ENCODE results near the gene DEPP1. TPM values are rescaled to one million over a fixed set of nuclear protein-coding genes. Genes with fewer than 3 reads are reported as not detected.

DEPP1 gene
- polyA plus RNA-seq, 3 donors, result not detected

- H3K4me3 Mint-ChIP-seq, result no peak overlapping the region
- H3K27ac Mint-ChIP-seq, result peak overlapping the region in 2 of 7 donors; percentile 44
- Histone ChIP-seq H3K27me3 (ENCODE audit: control insufficient read depth in 2 of 2, insufficient read depth in 2 of 2, low read length in 2 of 2) (no peaks in the 10 kb centered on the region), H3K4me3 (replicated peaks in 1 of 3; ENCODE audit: low read depth in 2 of 3, low read length in 3 of 3) (no peak overlapping the region), H2AFZ (ENCODE audit: insufficient read depth, low read depth, low read length, poor library complexity, severe bottlenecking) (no peak overlapping the region), H3K36me3 (replicated peaks in 1 of 2; ENCODE audit: control insufficient read depth in 1 of 2, insufficient read depth in 2 of 2, low read length in 2 of 2) (peaks cover 69 to 70% of the 10 kb centered on the region in 2 donors), H3K4me1 (ENCODE audit: control insufficient read depth in 1 of 2, insufficient read depth in 2 of 2, low read length in 2 of 2) (peaks cover 0 to 15% of the 10 kb centered on the region in 2 donors), H3K9ac (ENCODE audit: insufficient read depth, low read length, poor library complexity, severe bottlenecking) (no peak overlapping the region), H4K20me1 (ENCODE audit: insufficient read depth, low read length) (peaks cover 76% of the 10 kb centered on the region), H3K79me2 (ENCODE audit: insufficient read depth, low read length) (no peaks in the 10 kb centered on the region), H3K9me3 (replicated peaks in 1 of 2; ENCODE audit: control insufficient read depth in 1 of 2, insufficient read depth in 1 of 2, low read length in 2 of 2) (no peaks in the 10 kb centered on the region), H3K4me2 (replicated peaks; ENCODE audit: extremely low read depth, low read length, poor library complexity, severe bottlenecking) (no peak overlapping the region), H3K27ac (ENCODE audit: low read depth in 1 of 2, low read length in 2 of 2) (peak overlapping the region in 1 of 2 donors; percentile 29)
- no peak for DNase-seq
- H3K27me3 Mint-ChIP-seq (ENCODE audit: low read depth in 3 of 3), result peaks cover 1 to 3% (median 2%) of the 10 kb centered on the region in 3 donors
- H3K9me3 Mint-ChIP-seq, result no peaks in the 10 kb centered on the region
- intact Hi-C loops (cut with micrococcal nuclease), result no loop called here
- TF ChIP-seq CTCF (IDR thresholded peaks at IDR 0.05), result no peak
- H3K4me1 Mint-ChIP-seq, result peaks cover 32% of the 10 kb centered on the region
- H3K36me3 Mint-ChIP-seq, result peaks cover 65 to 67% of the 10 kb centered on the region in 2 donors
- WGBS (ENCODE audit: insufficient coverage), result 99% methylated on average over 13 of the region's 14 CpGs
Observed at GRCh38 chr10:44993226-44993921, 14.8 kb upstream of the DEPP1 start.

DNA sequence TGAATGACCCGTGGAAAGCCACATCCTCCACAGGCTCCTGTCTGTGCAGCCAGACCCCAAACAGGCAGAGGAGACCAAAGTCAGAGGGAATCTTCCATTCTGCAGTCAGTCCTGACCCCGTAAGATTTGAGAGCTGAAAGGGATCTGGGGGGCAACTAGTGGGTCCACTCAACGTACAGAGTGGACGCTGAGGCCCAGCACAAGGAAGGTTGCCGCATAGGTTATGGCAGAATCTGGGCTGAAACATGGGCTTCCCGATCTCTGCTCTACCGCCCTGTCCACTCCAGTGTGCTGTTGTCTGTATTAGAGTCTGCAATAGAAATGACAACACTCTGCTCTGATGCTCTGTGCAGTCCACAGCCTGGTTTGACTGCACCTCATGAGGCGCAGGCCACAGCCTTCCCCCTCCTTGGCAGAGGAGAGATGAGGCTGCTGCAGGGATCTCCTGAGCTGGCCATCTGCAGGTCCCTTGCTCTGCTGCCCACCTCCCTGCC is 14.2 kb upstream of the DEPP1 start:
- Histone ChIP-seq H3K9me3 (replicated peaks in 1 of 2; ENCODE audit: control insufficient read depth in 1 of 2, insufficient read depth in 1 of 2, low read length in 2 of 2) (no peaks in the 10 kb centered on the region), H3K79me2 (ENCODE audit: insufficient read depth, low read length) (no peaks in the 10 kb centered on the region), H2AFZ (ENCODE audit: insufficient read depth, low read depth, low read length, poor library complexity, severe bottlenecking) (no peak overlapping the region), H3K9ac (ENCODE audit: insufficient read depth, low read length, poor library complexity, severe bottlenecking) (no peak overlapping the region), H3K4me3 (replicated peaks in 1 of 3; ENCODE audit: low read depth in 2 of 3, low read length in 3 of 3) (no peak overlapping the region), H3K4me2 (replicated peaks; ENCODE audit: extremely low read depth, low read length, poor library complexity, severe bottlenecking) (no peak overlapping the region), H4K20me1 (ENCODE audit: insufficient read depth, low read length) (peaks cover 82% of the 10 kb centered on the region), H3K36me3 (replicated peaks in 1 of 2; ENCODE audit: control insufficient read depth in 1 of 2, insufficient read depth in 2 of 2, low read length in 2 of 2) (peaks cover 75 to 76% of the 10 kb centered on the region in 2 donors), H3K4me1 (ENCODE audit: control insufficient read depth in 1 of 2, insufficient read depth in 2 of 2, low read length in 2 of 2) (peaks cover 0 to 15% of the 10 kb centered on the region in 2 donors), H3K27ac (ENCODE audit: low read depth in 1 of 2, low read length in 2 of 2) (peak overlapping the region in 1 of 2 donors; percentile 32), H3K27me3 (ENCODE audit: control insufficient read depth in 2 of 2, insufficient read depth in 2 of 2, low read length in 2 of 2) (no peaks in the 10 kb centered on the region)
- intact Hi-C loops (cut with micrococcal nuclease), result no loop called here
- Mint-ChIP-seq H3K9me3 (no peaks in the 10 kb centered on the region), H3K27ac (peak overlapping the region in 2 of 7 donors; percentile 26 to 45), H3K4me1 (peaks cover 30% of the 10 kb centered on the region), H3K27me3 (ENCODE audit: low read depth in 3 of 3) (peaks cover 0 to 2% (median 1%) of the 10 kb centered on the region in 3 donors), H3K36me3 (peaks cover 71 to 72% of the 10 kb centered on the region in 2 donors), H3K4me3 (no peak overlapping the region)
- no peak for TF ChIP-seq CTCF (IDR thresholded peaks at IDR 0.05)
- WGBS (ENCODE audit: insufficient coverage), result 94% methylated on average over 8 of the region's 8 CpGs
- no peak for DNase-seq
